ENCODE data around the gene STAT1. TPM values are rescaled to one million over a fixed set of nuclear protein-coding genes. Genes with fewer than 3 reads are reported as not detected.

Gene STAT1
- total RNA-seq, 2 experiments from 2014 or later = 56.6 to 57.8 TPM

DNA sequence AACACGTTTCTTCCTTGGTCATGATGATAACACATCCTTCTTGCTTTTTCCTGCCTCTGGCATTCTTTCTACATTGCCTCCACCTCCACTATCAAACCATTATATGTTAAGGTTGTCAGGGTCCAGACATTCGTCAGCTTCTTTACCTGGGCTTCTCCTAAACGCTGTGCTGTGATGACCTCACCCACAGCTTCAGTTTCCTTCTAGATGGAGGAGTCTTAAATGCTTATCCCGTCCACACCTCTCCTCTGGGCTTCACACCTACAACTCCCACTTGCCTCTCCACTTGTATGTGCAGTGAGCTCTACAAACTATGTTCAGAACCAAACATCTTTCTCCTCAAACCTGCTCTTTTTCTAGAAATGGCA lies 666 bp upstream of the STAT1 start:
- peaks cover 54% of the 10 kb centered on the region for H3K4me1 ChIP-seq (ENCODE audit: insufficient read depth, low read length)
- Mint-ChIP-seq H3K27me3 (no peaks in the 10 kb centered on the region), H3K27ac (no peak overlapping the region), H3K4me3 (no peak overlapping the region), H3K9me3 (no peaks in the 10 kb centered on the region), H3K36me3 (ENCODE audit: low read depth) (peaks cover 19% of the 10 kb centered on the region), H3K4me1 (ENCODE audit: low read depth) (peaks cover 45% of the 10 kb centered on the region)
- POLR2A ChIA-PET = interaction anchor here (0.6 to 5.7 kb wide), 20 partner anchors 12 to 665 kb away, joined by 3 to 164 read pairs (median 4); partner anchors contain the start of genes GLS, NABP1 and STAT4
- ATAC-seq (ENCODE audit: poor library complexity) = peak; percentile 10
- intact Hi-C loops (cut with DNase I, micrococcal nuclease) = loop anchor here (1.0 to 10.0 kb wide), 6 partner anchors 8 to 1230 kb away; partner anchors contain the start of genes GLS (in 2 of the 2), ORMDL1 (in 1 of the 2) and PMS1 (in 1 of the 2)
- H3K27me3 ChIP-seq (ENCODE audit: control insufficient read depth in 1 of 2, insufficient read depth in 2 of 2, low read length in 2 of 2) = no peaks in the 10 kb centered on the region
- peak overlapping the region; percentile 89 to 91 for H3K27ac ChIP-seq (ENCODE audit: low read depth in 1 of 2, low read length in 2 of 2)
- TF ChIP-seq, protein P1, sequence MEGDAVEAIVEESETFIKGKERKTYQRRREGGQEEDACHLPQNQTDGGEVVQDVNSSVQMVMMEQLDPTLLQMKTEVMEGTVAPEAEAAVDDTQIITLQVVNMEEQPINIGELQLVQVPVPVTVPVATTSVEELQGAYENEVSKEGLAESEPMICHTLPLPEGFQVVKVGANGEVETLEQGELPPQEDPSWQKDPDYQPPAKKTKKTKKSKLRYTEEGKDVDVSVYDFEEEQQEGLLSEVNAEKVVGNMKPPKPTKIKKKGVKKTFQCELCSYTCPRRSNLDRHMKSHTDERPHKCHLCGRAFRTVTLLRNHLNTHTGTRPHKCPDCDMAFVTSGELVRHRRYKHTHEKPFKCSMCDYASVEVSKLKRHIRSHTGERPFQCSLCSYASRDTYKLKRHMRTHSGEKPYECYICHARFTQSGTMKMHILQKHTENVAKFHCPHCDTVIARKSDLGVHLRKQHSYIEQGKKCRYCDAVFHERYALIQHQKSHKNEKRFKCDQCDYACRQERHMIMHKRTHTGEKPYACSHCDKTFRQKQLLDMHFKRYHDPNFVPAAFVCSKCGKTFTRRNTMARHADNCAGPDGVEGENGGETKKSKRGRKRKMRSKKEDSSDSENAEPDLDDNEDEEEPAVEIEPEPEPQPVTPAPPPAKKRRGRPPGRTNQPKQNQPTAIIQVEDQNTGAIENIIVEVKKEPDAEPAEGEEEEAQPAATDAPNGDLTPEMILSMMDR (IDR thresholded peaks at IDR 0.05) = no peak
- no peak for DNase-seq
- CTCF ChIA-PET = interaction anchor here (1.2 to 1.8 kb wide), 3 partner anchors 15 to 23 kb away, joined by 3 to 5 read pairs (median 3); no protein-coding TSS in a partner anchor
- no peaks in the 10 kb centered on the region for H3K9me3 ChIP-seq (ENCODE audit: control insufficient read depth in 1 of 2, insufficient read depth in 1 of 2, low read length in 2 of 2)
- H3K36me3 ChIP-seq (ENCODE audit: insufficient read depth, low read length) = peaks cover 11% of the 10 kb centered on the region
- H3K4me3 ChIP-seq (ENCODE audit: low read length) = peak overlapping the region; percentile 75

DNA sequence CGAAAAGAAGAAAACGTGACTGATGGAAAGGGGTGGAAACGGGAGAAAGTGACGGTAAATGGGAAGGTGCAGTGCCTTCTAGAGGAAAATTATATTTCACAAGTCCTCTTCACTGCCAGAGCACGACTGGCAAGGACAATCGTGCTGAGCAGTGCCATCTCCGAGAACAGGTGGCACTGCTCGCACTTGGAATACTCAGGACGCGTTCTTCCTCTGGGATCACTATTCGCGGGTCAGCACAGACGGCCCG lies 364 bp downstream of the STAT1 start:
- H3K4me1 ChIP-seq (ENCODE audit: insufficient read depth, low read length) = peaks cover 53% of the 10 kb centered on the region

DNA sequence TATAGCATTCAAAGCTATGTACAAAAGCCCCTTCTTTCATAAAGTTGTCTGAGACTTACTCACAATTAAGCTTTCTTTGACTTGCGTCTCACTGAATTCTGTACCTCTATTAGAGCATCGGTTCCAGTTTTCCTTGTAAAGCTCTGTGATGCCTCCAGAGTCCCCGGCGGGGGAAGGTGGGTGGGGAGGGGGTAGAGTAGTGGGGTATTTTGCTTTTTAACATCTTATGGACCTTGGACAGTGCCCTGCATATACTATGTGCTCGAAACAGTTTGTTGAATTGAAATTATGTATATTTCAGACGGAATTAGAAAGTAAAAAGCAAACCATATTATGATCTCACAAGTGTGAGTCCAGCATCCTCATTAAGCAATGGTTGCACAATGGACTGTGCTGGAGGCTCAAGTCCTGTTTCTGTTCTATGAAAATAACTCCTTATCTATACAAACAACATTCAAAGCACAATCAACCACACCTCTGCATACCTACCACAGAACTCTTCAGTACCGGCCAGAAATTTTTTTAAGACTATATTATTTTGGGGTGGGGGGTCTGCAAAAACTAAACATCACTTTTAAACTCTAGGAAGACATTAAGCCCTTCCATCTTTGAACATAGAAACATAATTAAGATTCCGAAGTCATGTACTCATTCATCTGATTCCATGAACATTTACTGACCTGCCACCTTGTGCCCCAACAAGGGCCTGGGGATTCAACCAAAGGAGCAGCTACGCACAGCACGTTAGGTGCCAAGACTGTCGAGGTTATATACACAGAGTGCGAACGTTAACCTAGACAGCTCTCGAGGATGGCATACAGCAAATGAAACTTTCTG lies 908 bp downstream of the STAT1 start:
- Mint-ChIP-seq H3K36me3 (ENCODE audit: low read depth) (peaks cover 33% of the 10 kb centered on the region), H3K9me3 (no peaks in the 10 kb centered on the region), H3K27me3 (no peaks in the 10 kb centered on the region), H3K27ac (no peak overlapping the region), H3K4me3 (no peak overlapping the region), H3K4me1 (ENCODE audit: low read depth) (peaks cover 43% of the 10 kb centered on the region)
- peak overlapping the region; percentile 75 for H3K4me3 ChIP-seq (ENCODE audit: low read length)
- TF ChIP-seq, protein P1 (IDR thresholded peaks at IDR 0.05) = no peak
- DNase-seq (peak in 2 of 14 experiments; percentile 26 to 29), ATAC-seq (ENCODE audit: poor library complexity) (peak; percentile 9)
- peaks cover 26% of the 10 kb centered on the region for H3K36me3 ChIP-seq (ENCODE audit: insufficient read depth, low read length)
- intact Hi-C loops (cut with DNase I, micrococcal nuclease) = loop anchor here (1.0 to 10.0 kb wide), 3 partner anchors 7 to 1228 kb away; partner anchors contain the start of genes ORMDL1 (in 1 of the 2) and PMS1 (in 1 of the 2)
- no peaks in the 10 kb centered on the region for H3K9me3 ChIP-seq (ENCODE audit: control insufficient read depth in 1 of 2, insufficient read depth in 1 of 2, low read length in 2 of 2)
- H3K27me3 ChIP-seq (ENCODE audit: control insufficient read depth in 1 of 2, insufficient read depth in 2 of 2, low read length in 2 of 2) = no peaks in the 10 kb centered on the region
- CTCF ChIA-PET = interaction anchor here (0.7 to 1.7 kb wide), 7 partner anchors 8 to 143 kb away, joined by 3 to 7 read pairs (median 3); no protein-coding TSS in a partner anchor
- POLR2A ChIA-PET = interaction anchor here (0.9 to 5.7 kb wide), 11 partner anchors 7 to 665 kb away, joined by 3 to 164 read pairs (median 14); partner anchors contain the start of genes GLS, NABP1 and STAT4
- H3K4me1 ChIP-seq (ENCODE audit: insufficient read depth, low read length) = peaks cover 54% of the 10 kb centered on the region
- H3K27ac ChIP-seq (ENCODE audit: low read depth in 1 of 2, low read length in 2 of 2) = peak overlapping the region; percentile 39 to 91

More for the DNA sequence above, 364 bp downstream of the STAT1 start:
- no peaks in the 10 kb centered on the region for H3K9me3 Mint-ChIP-seq
- no peaks in the 10 kb centered on the region for H3K27me3 Mint-ChIP-seq
- Histone ChIP-seq H3K4me3 (ENCODE audit: low read length) (peak overlapping the region; percentile 75), H3K9me3 (ENCODE audit: control insufficient read depth in 1 of 2, insufficient read depth in 1 of 2, low read length in 2 of 2) (no peaks in the 10 kb centered on the region), H3K27me3 (ENCODE audit: control insufficient read depth in 1 of 2, insufficient read depth in 2 of 2, low read length in 2 of 2) (no peaks in the 10 kb centered on the region), H3K36me3 (ENCODE audit: insufficient read depth, low read length) (peaks cover 21% of the 10 kb centered on the region), H3K27ac (ENCODE audit: low read depth in 1 of 2, low read length in 2 of 2) (peak overlapping the region; percentile 39 to 91)
- TF ChIP-seq, protein P1 (IDR thresholded peaks at IDR 0.05) = no peak
- ChIA-PET CTCF (interaction anchor here (1.7 to 1.8 kb wide), 2 partner anchors 17 kb away, joined by 5 to 7 read pairs; no protein-coding TSS in a partner anchor), POLR2A (interaction anchor here (1.0 to 5.7 kb wide), 12 partner anchors 11 to 664 kb away, joined by 4 to 164 read pairs (median 10); partner anchors contain the start of genes GLS, NABP1 and STAT4)
- peaks cover 27% of the 10 kb centered on the region for H3K36me3 Mint-ChIP-seq (ENCODE audit: low read depth)
- ATAC-seq (ENCODE audit: poor library complexity) (peak; percentile 7), DNase-seq (no peak)
- no peak overlapping the region for H3K27ac Mint-ChIP-seq
- H3K4me3 Mint-ChIP-seq = no peak overlapping the region
- intact Hi-C loops (cut with DNase I, micrococcal nuclease) = loop anchor here (5.0 to 10.0 kb wide), 2 partner anchors 36 to 1229 kb away; partner anchors contain the start of genes ORMDL1 (in 1 of the 2) and PMS1 (in 1 of the 2)
- H3K4me1 Mint-ChIP-seq (ENCODE audit: low read depth) = peaks cover 43% of the 10 kb centered on the region

All from CD4-positive, alpha-beta T cell (primary cell).